ENCODE measurements around the gene CCDC27.
A peak's percentile ranks its signal among the peaks of the same experiment; 100 is the strongest.

The CCDC27 gene

GRCh38 chr1:3745071-3745470, 7.2 kb upstream of the CCDC27 start:
- H3K27me3 ChIP-seq (ENCODE audit: insufficient read depth, low read depth, severe bottlenecking): no peaks in the 10 kb centered on the region
- no peak overlapping the region for H3K27ac ChIP-seq
- no peaks in the 10 kb centered on the region for H3K9me3 ChIP-seq (ENCODE audit: severe bottlenecking)
- DNase-seq: no peak
- peaks cover 26% of the 10 kb centered on the region for H3K36me3 ChIP-seq
- TF ChIP-seq CTCF (IDR thresholded peaks at IDR 0.05; ENCODE audit: low read depth, low read length): no peak
- H3K4me3 ChIP-seq (ENCODE audit: low read depth, low read length): no peak overlapping the region

DNA sequence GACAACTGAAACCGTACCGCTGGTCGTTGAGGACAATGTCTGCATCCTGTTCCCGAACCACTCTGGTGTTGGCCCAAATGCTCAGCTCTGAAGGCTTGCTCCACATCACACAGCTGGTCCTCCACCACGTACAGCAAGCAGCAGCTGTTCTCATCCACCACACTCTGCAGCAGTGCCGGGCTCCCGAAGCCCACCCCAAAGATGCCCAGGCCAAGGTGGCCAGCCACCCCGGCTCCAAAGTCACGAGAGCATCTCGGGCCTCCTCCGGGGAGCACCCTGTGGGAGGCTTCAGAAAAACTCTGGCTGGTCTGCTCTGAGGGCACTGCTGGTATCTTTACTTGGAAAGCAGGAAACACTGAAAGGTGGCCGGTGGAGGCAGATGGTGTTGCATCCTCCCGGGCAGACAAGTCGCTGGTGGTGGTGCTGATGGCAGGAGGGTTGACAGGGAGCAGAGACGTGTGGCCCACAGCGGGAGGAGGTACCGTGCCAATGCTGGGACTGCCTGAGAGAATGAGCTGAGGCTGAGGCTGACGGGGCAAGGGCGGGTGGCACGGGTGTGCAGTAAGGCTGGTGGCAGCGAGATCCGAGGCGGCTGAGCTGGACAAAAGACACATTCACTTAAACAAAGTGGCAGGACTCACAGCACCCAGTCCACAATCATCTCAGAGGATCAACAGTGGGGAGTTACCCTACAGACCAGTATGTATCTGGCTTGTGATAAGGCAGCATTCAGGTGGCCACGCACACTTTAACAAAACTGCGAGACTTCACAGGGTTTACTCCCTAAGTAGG, 6.5 kb upstream of the CCDC27 start:
- Histone ChIP-seq H3K27ac (no peak overlapping the region), H3K9me3 (ENCODE audit: severe bottlenecking) (no peaks in the 10 kb centered on the region), H3K4me3 (ENCODE audit: low read depth, low read length) (peak overlapping the region; percentile 73; the same call in 1 of the 2 replicates), H3K36me3 (peaks cover 24% of the 10 kb centered on the region), H3K27me3 (ENCODE audit: insufficient read depth, low read depth, severe bottlenecking) (no peaks in the 10 kb centered on the region)
- DNase-seq: no peak
- TF ChIP-seq CTCF (IDR thresholded peaks at IDR 0.05; ENCODE audit: low read depth, low read length): no peak

DNA sequence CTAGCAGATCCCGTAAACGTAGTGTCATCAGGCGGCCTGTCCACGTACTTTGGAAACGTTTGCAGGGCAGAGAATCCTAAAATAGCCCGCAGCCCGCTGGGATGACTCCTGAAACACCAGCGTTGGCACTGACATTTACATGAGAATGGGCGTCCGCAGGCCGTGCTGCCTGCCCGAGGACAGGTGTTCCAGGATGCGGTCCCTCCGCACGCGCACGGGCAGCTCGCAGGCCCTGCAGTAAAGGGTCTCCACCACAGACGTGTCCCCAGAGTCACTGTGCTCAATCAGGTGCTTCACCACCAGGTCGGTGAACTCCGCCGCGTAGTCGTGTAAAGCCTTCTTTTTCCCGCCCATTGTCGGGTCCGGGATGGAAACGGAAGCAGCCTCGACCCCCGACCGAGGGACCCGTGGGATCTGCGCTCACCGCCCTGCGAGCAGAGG, 5.8 kb upstream of the CCDC27 start:
- no peak for DNase-seq
- Histone ChIP-seq H3K27ac (peak overlapping the region; percentile 39), H3K27me3 (ENCODE audit: insufficient read depth, low read depth, severe bottlenecking) (no peaks in the 10 kb centered on the region), H3K4me3 (ENCODE audit: low read depth, low read length) (peak overlapping the region; percentile 73), H3K36me3 (peaks cover 20% of the 10 kb centered on the region), H3K9me3 (ENCODE audit: severe bottlenecking) (no peaks in the 10 kb centered on the region)
- no peak for TF ChIP-seq CTCF (IDR thresholded peaks at IDR 0.05; ENCODE audit: low read depth, low read length)

DNA sequence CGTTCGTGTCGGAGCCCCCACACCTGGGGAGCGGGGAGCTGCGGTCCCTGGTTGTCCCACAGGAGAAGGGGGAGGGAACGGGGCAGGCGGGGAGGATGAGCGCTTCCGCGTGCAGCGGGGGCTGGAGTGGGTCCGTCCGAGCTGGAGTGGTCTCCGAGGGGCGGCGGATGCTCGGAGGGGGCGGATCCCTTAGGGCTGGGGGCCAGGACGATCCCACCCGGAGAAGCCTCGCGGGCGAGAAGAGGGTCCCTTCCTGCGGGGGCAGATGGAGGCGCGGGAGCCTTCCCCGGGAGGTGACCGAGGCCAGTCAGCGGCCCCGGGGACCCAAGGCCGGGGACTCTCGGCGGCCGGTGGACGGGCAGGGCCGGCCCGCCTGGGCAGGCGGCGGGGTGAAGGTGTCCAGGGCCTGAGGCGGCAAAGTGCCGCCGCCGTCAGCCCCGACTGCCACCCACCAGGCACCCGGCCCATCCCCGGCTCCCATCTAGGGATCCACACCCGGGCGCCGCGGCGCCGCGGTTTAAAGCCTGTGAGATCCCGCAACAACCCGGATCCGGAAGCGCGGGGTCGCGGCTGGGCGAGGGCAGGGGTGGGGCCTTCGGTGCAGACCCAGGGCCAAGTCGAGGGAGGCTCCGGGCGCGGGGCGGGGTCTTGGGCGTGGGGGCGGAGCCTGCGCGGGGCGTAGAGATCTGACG, 5.3 kb upstream of the CCDC27 start:
- Histone ChIP-seq H3K27ac (peak overlapping the region; percentile 39), H3K36me3 (peaks cover 15% of the 10 kb centered on the region), H3K4me3 (ENCODE audit: low read depth, low read length) (peak overlapping the region; percentile 73), H3K27me3 (ENCODE audit: insufficient read depth, low read depth, severe bottlenecking) (no peaks in the 10 kb centered on the region), H3K9me3 (ENCODE audit: severe bottlenecking) (no peaks in the 10 kb centered on the region)
- DNase-seq: peak; percentile 95
- TF ChIP-seq CTCF (IDR thresholded peaks at IDR 0.05; ENCODE audit: low read depth, low read length): no peak

- peaks cover 10% of the 10 kb centered on the region for H3K36me3 ChIP-seq
- no peaks in the 10 kb centered on the region for H3K27me3 ChIP-seq (ENCODE audit: insufficient read depth, low read depth, severe bottlenecking)
- no peak overlapping the region for H3K27ac ChIP-seq
- no peak for TF ChIP-seq CTCF (IDR thresholded peaks at IDR 0.05; ENCODE audit: low read depth, low read length)
- no peak for DNase-seq
- H3K9me3 ChIP-seq (ENCODE audit: severe bottlenecking): no peaks in the 10 kb centered on the region
- peak overlapping the region; percentile 73 for H3K4me3 ChIP-seq (ENCODE audit: low read depth, low read length)
Observed at GRCh38 chr1:3747522-3747848, 4.8 kb upstream of the CCDC27 start.
